ENCODE data around the gene EN1.

EN1 gene

DNA sequence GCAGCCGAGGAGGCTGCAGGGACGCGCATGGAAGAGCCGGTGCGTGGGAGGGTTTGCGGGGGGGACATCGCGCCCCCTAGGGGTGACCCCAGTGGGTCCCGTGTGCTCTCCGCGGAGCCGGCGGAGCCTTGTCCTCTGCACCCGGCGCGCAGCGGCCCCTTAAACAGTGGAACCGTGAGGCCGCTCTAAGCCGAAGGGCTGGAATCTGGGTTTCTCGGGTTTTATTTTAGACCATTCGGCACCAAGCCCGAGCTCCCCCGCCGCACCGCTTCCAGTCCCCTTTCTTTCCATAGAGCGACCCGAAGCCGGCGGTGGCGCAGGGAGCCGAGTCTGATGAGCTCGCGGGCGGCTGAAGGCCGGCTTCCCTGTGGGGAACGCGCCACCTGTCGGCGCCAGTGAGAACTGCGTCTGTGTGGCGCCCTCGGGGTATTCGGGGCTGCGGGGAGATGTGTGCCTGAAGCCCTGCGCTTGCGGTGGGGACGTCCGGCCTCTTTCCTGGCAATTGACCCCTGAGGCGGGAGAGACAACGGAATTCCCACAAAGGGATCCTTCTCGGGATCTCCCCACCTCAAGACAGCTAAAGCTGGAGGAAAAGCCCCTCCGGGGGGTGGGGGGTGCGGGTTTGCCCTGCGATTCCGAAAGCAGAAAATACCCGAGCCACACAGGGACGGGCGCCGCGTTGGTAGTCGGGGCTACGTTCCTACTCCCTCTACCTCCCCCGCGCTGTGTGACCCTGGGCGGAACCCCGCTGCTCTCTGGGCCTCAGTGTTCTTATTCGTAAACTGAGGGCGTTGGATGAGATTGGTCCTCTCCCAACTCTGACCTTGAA is 8.2 kb upstream of the EN1 start:
- DNase-seq (ENCODE audit: low read depth, low spot score): peak; percentile 84
- H3K9me3 ChIP-seq (ENCODE audit: insufficient read depth, low read length): no peaks in the 10 kb centered on the region
- peaks cover 98% of the 10 kb centered on the region for H3K27me3 ChIP-seq (ENCODE audit: insufficient read depth, insufficient read length)
- H3K4me1 ChIP-seq (ENCODE audit: insufficient read depth, insufficient read length): peaks cover 28% of the 10 kb centered on the region
- peak overlapping the region; percentile 50 for H3K9ac ChIP-seq (ENCODE audit: insufficient read length, low read depth)
- H3K36me3 ChIP-seq (ENCODE audit: insufficient read depth, insufficient read length, low read length): no peaks in the 10 kb centered on the region
- H3K4me3 ChIP-seq (ENCODE audit: insufficient read length, low read depth): peak overlapping the region; percentile 32
- TF ChIP-seq SUZ12 (IDR thresholded peaks at IDR 0.05; ENCODE audit: extremely low read depth, insufficient read depth, insufficient read length) (peak; percentile 67), YY1 (IDR thresholded peaks at IDR 0.05; ENCODE audit: insufficient read depth, insufficient read length) (no peak)

DNA sequence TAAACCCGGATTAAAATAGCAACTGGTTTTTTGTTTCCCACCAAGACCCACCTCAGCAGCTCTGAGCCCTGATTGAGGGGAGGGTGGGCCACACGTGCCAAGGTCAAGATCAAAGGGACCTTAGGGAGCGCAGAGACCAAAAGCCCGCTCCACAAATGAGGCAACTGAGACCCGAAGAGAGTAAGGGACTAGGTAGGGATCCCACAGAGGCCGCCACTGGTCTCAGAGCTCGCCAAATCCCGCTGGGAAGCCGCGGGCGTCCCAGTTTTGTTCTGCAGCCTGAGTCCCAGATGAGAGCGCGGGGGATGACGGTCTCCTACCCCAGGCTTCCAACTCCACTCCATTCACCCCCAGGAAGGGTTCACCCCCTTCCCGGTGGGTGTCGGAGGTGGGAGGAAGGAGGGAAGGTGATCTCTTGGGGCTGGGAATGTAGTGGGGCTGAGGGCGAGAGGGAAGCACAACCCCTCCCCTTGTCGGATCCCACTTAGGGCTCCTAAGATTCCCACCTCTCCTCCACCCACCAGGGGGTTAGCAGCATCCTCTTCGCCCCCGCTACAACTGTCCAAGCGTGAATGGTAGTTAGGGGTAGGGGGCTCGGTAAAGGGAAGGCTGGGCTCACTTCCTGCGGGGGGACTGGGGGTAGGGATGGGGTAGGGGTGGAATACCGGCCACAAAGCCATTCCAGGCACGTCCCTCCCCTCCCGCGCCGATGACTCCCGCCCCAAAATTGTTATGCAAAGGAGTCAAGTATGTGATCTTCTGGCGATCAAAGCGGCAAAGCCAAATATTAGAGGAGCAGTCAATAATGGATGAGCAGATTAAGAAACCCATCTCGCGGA is 7.3 kb upstream of the EN1 start:
- no peak for DNase-seq (ENCODE audit: low read depth, low spot score)
- Histone ChIP-seq H3K9ac (ENCODE audit: insufficient read length, low read depth) (no peak overlapping the region), H3K4me3 (ENCODE audit: insufficient read length, low read depth) (peak overlapping the region; percentile 32), H3K9me3 (ENCODE audit: insufficient read depth, low read length) (no peaks in the 10 kb centered on the region), H3K4me1 (ENCODE audit: insufficient read depth, insufficient read length) (peaks cover 32% of the 10 kb centered on the region), H3K36me3 (ENCODE audit: insufficient read depth, insufficient read length, low read length) (no peaks in the 10 kb centered on the region), H3K27me3 (ENCODE audit: insufficient read depth, insufficient read length) (peaks cover 100% of the 10 kb centered on the region)
- TF ChIP-seq ZNF274 (IDR thresholded peaks at IDR 0.05; ENCODE audit: low read depth, low read length): no peak
- TF ChIP-seq YY1 (IDR thresholded peaks at IDR 0.05; ENCODE audit: insufficient read depth, insufficient read length): no peak
- TF ChIP-seq SUZ12 (IDR thresholded peaks at IDR 0.05; ENCODE audit: extremely low read depth, insufficient read depth, insufficient read length): no peak

DNA sequence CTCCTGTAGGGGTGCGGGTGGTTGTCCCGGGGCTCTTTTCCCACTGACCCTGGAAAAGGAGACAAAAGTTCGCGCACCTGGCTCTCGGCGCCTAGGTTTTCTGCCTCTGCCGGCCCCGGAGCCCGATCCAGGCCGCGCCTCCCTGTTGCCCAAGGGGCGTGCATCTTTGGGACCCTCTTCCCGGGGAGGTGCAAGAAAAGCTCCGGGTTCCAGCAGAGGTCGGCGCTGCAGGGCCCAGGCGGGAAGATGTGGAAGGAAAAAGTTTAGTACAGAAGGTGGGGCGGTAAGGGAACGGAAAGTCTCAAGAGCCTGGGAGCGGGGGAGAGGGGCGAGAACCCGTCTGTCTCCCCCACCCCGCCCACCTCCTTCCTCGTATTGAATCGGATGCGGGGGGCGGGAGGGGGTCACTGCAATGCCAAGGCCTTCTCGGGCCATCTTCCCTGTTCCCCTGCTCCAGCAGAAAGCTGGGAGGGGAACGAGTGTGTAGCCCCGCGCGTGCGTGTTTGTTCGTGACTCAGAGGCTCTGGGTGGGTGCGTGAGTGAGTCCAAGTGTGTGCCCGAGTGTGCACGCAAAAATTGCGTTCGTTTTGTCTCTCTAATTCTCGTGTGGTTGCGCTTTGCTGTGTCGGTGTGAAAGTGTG is 6.3 kb upstream of the EN1 start:
- Histone ChIP-seq H3K9ac (ENCODE audit: insufficient read length, low read depth) (peak overlapping the region; percentile 46), H3K36me3 (ENCODE audit: insufficient read depth, insufficient read length, low read length) (no peaks in the 10 kb centered on the region), H3K9me3 (ENCODE audit: insufficient read depth, low read length) (no peaks in the 10 kb centered on the region), H3K27me3 (ENCODE audit: insufficient read depth, insufficient read length) (peaks cover 100% of the 10 kb centered on the region), H3K4me1 (ENCODE audit: insufficient read depth, insufficient read length) (peaks cover 36% of the 10 kb centered on the region), H3K4me3 (ENCODE audit: insufficient read length, low read depth) (peak overlapping the region; percentile 32)
- no peak for DNase-seq (ENCODE audit: low read depth, low spot score)
- TF ChIP-seq ZNF274 (IDR thresholded peaks at IDR 0.05; ENCODE audit: low read depth, low read length) (no peak), SUZ12 (IDR thresholded peaks at IDR 0.05; ENCODE audit: extremely low read depth, insufficient read depth, insufficient read length) (no peak), YY1 (IDR thresholded peaks at IDR 0.05; ENCODE audit: insufficient read depth, insufficient read length) (no peak)

DNA sequence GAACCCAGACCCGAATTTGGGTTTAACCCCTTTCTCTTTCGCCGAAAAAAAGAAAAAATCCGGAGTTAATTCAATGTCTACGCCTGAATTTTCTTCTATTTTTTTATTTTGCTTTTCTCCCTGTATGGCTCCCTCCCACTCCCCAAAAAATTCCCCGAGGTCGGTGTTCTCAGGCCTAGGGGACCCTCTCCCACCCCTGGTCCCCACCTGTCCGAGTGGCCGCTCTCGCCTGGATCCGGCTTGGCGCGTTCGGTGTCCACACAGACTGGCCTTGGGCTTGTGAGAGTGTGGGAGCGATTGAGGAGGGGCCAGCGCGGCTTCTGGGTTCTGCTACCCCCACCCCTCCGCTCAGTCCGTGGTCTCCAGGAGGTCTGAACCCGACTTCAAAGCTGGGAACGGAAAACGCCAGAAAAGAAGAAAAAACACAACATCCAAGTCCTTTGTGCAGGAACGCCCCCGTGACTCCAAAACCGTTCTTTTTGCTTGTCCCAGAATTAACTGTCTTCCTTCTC is 5.7 kb upstream of the EN1 start:
- peaks cover 31% of the 10 kb centered on the region for H3K4me1 ChIP-seq (ENCODE audit: insufficient read depth, insufficient read length)
- no peaks in the 10 kb centered on the region for H3K9me3 ChIP-seq (ENCODE audit: insufficient read depth, low read length)
- TF ChIP-seq ZNF274 (IDR thresholded peaks at IDR 0.05; ENCODE audit: low read depth, low read length) (no peak), YY1 (IDR thresholded peaks at IDR 0.05; ENCODE audit: insufficient read depth, insufficient read length) (no peak), SUZ12 (IDR thresholded peaks at IDR 0.05; ENCODE audit: extremely low read depth, insufficient read depth, insufficient read length) (no peak)
- DNase-seq (ENCODE audit: low read depth, low spot score): no peak
- H3K27me3 ChIP-seq (ENCODE audit: insufficient read depth, insufficient read length): peaks cover 100% of the 10 kb centered on the region
- peak overlapping the region; percentile 0 for H3K4me3 ChIP-seq (ENCODE audit: insufficient read length, low read depth)
- H3K9ac ChIP-seq (ENCODE audit: insufficient read length, low read depth): peak overlapping the region; percentile 21
- no peaks in the 10 kb centered on the region for H3K36me3 ChIP-seq (ENCODE audit: insufficient read depth, insufficient read length, low read length)

DNA sequence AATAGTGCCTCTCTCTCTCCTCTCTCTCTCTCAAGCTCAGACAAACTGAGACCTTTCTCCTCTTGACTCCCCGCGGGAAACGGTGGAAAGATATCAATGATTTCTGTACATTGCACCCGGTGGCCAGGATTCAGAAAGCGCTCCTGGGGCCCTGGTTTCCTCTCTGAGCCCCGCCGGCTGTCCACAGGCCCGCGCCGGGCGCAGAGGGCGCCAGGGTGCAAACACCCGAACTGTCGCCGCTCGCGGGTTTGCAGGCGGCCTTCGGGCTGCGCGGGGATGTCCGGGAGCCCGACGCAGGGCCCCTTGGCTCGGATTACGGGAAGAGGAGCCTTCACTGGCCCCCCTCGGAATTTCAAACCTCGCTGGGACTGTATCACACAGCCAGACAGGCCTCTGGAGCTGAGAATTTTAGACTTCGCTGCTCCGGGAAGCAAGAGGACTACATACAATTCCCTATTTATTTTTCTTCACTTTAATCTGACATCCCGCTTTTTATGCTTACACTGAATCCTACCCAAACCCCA is 5.2 kb upstream of the EN1 start:
- Histone ChIP-seq H3K36me3 (ENCODE audit: insufficient read depth, insufficient read length, low read length) (no peaks in the 10 kb centered on the region), H3K27me3 (ENCODE audit: insufficient read depth, insufficient read length) (peaks cover 100% of the 10 kb centered on the region), H3K9me3 (ENCODE audit: insufficient read depth, low read length) (no peaks in the 10 kb centered on the region), H3K4me3 (ENCODE audit: insufficient read length, low read depth) (no peak overlapping the region), H3K9ac (ENCODE audit: insufficient read length, low read depth) (no peak overlapping the region), H3K4me1 (ENCODE audit: insufficient read depth, insufficient read length) (peaks cover 27% of the 10 kb centered on the region)
- no peak for DNase-seq (ENCODE audit: low read depth, low spot score)
- TF ChIP-seq ZNF274 (IDR thresholded peaks at IDR 0.05; ENCODE audit: low read depth, low read length) (no peak), SUZ12 (IDR thresholded peaks at IDR 0.05; ENCODE audit: extremely low read depth, insufficient read depth, insufficient read length) (peak; percentile 98)

DNA sequence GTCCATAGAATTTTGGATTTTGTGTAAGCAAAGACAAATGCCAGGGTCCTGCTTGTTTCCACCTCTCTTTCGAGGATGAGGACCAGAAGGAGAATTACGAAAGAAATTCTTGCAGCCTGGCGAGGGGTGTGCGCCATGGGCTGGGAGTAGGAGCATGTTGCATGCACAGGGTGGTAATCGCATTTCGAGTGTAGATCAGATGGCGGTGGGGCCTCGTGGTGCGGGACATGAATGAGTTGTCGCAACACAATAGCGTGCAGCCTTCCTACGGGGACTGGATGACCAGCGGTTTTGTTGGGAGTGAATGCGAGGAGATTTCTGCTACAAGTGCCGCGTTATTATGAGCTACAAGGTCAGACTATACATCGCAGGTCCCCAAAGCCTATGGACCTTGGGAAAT is 4.2 kb upstream of the EN1 start:
- TF ChIP-seq SUZ12 (IDR thresholded peaks at IDR 0.05; ENCODE audit: extremely low read depth, insufficient read depth, insufficient read length) (peak; percentile 14), YY1 (IDR thresholded peaks at IDR 0.05; ENCODE audit: insufficient read depth, insufficient read length) (no peak)
- Histone ChIP-seq H3K9me3 (ENCODE audit: insufficient read depth, low read length) (no peaks in the 10 kb centered on the region), H3K4me1 (ENCODE audit: insufficient read depth, insufficient read length) (peaks cover 22% of the 10 kb centered on the region), H3K4me3 (ENCODE audit: insufficient read length, low read depth) (no peak overlapping the region), H3K27me3 (ENCODE audit: insufficient read depth, insufficient read length) (peaks cover 97% of the 10 kb centered on the region), H3K36me3 (ENCODE audit: insufficient read depth, insufficient read length, low read length) (no peaks in the 10 kb centered on the region), H3K9ac (ENCODE audit: insufficient read length, low read depth) (no peak overlapping the region)
- no peak for DNase-seq (ENCODE audit: low read depth, low spot score)
